Hematopoietic multipotent progenitor cell treated with erythropoietin and hydrocortisone succinate and interleukin-3 and kit ligand, for 4 days (in vitro differentiated cells): Measurements from ENCODE around the gene PLD3.

Experiments used
- DNase-seq: peaks from one replicate; pipeline ENCODE4 v3.0.0-alpha.2; 2015

PLD3 gene, protein sequence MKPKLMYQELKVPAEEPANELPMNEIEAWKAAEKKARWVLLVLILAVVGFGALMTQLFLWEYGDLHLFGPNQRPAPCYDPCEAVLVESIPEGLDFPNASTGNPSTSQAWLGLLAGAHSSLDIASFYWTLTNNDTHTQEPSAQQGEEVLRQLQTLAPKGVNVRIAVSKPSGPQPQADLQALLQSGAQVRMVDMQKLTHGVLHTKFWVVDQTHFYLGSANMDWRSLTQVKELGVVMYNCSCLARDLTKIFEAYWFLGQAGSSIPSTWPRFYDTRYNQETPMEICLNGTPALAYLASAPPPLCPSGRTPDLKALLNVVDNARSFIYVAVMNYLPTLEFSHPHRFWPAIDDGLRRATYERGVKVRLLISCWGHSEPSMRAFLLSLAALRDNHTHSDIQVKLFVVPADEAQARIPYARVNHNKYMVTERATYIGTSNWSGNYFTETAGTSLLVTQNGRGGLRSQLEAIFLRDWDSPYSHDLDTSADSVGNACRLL

GRCh38 chr19:40348125-40348913, at the start of gene PLD3, which contains the start of gene C19orf47:
Gene PLD3 (plus strand): TSS chr19:40348695. CDS start chr19:40366484, 17,789 bp downstream.
Gene C19orf47 (minus strand): TSS chr19:40348397. CDS start chr19:40341857, 6,540 bp downstream.
- peak; percentile 100 for DNase-seq

DNA sequence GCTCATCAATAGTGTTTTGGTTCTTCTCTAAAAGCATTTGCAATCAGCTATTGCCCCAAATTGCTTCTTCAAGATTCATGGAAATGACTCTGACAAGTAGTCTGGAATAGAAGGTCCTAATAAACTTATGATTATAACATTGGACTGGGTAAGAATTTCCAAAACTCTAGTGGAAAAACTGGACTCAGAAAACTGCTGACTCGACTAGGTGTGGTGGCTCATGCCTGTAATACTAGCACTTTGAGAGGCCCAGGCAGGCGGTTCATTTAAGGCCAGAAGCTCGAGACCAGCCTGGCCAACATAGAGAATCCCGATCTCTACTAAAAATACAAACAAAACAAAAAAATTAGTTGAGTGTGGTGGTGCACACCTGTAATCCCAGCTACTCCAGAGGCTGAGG, 47.8 kb upstream of the PLD3 start:
- no peak for DNase-seq

DNA sequence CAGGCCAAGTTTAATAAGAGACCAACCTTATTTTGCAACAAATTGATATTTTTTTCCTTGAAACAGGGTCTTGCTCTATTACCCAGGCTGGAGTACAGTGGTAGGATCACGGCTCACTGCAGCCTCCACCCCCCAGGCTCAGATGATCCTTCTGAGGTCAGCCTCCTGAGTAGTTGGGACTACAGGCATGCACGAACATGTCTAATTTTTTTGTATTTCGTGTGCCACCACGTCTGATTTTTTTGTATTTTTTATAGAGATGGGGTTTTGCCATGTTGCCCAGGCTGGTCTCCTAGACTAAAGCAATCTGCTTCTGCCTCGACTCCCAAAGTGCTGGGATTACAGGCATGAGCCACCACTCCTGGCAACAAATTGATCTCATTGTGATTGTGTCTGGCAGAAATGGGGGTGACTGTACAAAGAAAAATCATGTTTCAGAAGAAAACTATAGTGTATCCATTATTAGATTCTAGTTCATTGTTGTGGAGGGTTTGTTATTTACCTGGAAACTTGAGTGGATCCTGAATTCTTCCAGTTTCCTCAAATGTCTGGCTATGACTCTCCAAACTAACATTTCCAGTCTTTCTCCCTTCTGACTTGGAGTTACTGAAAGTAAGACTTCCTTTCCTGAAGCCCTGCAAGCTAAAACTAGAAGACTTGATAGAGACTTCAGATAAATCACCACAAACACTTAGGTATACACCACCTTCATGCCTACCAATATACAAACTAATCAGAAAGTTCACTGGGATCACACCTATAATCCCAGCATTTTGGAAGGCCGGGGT, 46.1 kb upstream of the PLD3 start:
- no peak for DNase-seq

GRCh38 chr19:40303765-40304164, 44.7 kb upstream of the PLD3 start:
- DNase-seq: no peak

GRCh38 chr19:40304306-40304705, 44.2 kb upstream of the PLD3 start:
- DNase-seq: no peak

GRCh38 chr19:40305403-40305802, 43.1 kb upstream of the PLD3 start:
- peak; percentile 95 for DNase-seq

DNA sequence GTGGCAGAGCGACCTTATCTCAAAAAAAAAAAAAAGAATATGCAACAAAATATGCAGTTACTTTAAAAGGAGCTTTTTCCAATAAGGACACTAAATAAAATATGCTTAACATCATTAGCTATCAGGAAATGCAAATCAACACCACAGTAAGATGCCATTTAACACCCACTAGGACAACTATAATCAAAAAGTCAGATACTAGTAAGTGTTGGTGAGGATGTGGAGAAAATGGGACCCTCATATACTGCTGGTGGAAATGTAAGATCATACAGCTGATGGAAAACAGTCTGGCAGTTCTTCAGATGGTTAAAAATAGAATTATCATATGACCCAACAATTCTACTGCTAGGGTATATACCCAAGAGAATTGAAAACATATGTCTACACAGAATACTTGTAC, 38.8 kb upstream of the PLD3 start:
- DNase-seq: no peak

DNA sequence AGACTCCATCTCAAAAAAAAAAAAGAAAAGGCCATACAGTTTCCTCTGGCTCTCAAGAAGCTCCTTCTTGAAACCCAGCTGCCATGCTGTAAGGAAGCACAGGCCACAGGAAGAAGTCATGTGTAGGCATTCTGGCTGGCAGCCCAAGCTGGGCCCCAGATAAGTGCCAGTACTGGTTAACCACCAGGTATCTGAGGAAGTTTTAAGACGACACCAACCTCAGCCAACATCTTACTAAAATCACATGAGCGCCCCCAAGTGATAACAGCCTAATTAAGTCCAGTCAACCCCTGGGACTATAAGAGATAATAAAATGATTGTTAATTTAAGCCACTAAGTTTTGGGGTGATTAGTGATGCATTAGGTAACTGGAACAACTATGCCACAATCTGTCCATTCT, 36.0 kb upstream of the PLD3 start:
- peak; percentile 76 for DNase-seq

GRCh38 chr19:40313229-40313983, 35.1 kb upstream of the PLD3 start:
- DNase-seq: no peak

GRCh38 chr19:40314656-40315055, 33.8 kb upstream of the PLD3 start:
- DNase-seq: peak; percentile 64

DNA sequence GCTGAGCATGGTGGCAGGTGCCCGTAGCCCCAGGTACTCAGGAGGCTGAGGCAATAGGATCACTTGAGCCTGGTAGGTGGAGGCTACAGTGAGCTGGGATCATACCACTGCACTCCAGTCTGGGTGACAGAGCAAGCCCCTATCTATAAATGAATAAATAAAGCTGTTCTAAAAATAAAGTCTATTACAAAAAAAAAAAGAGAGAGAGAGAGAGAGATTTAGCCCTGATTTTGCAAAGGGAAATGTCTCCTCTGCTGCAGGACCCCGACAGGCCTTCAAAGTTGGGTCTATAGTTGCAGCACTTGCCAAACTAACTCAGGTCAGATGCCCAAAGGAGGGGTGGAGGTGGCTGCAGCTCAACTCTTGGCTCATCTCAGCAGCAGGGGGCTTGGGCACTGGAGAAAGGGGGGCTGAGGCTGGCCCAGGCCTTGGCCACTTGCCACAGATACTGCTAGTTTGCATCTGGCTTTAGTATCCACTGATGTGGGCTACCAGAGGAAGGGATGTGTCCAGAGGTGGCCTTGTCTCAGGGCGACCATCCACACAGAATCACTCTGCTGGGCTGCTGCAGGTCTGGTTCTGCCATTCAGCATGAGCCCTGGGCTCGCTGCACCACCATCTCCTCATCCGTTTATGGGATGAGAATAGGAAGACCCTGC, 32.6 kb upstream of the PLD3 start:
- DNase-seq: no peak

DNA sequence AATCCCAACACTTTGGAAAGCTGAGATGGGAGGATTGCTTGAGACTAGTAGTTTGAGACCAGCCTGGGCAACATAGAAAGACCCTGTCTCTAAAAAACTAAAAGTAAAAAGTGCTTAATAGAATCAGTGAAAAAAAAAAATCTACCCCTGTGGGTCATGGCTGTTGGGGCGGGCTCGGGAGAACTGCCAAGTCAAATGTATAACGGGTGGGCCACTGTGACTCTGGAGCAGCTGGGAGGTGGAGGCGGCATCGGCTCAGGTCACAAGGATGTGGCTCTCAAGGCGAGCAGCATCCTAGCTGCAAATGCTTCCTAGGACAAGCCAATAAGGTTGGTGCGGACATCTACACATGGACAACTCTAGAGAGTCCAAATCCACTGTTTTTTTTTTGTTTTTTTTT, 31.2 kb upstream of the PLD3 start:
- DNase-seq: no peak

- DNase-seq: no peak
Observed at GRCh38 chr19:40320558-40320935, 27.9 kb upstream of the PLD3 start.

GRCh38 chr19:40321076-40321475, 27.4 kb upstream of the PLD3 start:
- DNase-seq: no peak

- no peak for DNase-seq
Observed at GRCh38 chr19:40321566-40322270, 26.8 kb upstream of the PLD3 start.

DNA sequence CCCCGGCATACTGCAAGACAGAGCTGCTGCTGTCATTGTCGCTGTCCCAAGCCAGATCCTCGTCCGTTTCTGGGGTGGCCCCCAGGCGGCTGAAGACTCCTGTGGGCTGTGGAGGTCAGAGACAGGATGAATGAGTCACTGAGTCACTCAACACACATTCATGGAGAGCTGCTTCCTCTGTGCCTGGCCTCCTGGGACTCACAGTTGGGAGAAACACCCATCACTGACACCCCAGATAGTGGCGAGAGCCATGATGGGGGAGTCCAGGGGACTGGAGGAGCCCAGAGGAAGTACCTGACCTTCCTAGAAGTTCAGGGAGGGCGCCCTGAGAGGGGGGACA, 26.3 kb upstream of the PLD3 start:
- no peak for DNase-seq

- no peak for DNase-seq
Observed at GRCh38 chr19:40322951-40323615, 25.4 kb upstream of the PLD3 start.

GRCh38 chr19:40323705-40324104, 24.8 kb upstream of the PLD3 start:
- DNase-seq: no peak

DNA sequence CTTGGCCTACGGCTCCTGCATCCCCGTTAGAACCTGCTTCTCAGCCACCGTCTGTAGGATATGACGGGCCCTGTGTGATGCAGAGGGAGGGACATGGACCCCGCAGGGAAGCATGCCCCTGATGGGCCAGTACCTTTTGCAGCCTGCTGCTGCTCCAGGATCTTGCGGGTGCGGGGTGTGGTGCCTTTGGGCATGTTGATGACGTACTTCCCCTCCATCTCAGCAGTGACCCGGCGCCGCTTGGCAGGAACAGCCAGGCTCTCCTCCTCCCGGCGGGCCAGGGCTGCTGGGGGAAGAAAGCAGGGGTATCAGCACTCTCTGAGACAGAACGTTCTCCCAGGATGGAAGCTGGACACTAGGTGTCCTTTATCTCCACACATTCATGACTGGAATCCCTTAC, 22.3 kb upstream of the PLD3 start:
- no peak for DNase-seq

DNA sequence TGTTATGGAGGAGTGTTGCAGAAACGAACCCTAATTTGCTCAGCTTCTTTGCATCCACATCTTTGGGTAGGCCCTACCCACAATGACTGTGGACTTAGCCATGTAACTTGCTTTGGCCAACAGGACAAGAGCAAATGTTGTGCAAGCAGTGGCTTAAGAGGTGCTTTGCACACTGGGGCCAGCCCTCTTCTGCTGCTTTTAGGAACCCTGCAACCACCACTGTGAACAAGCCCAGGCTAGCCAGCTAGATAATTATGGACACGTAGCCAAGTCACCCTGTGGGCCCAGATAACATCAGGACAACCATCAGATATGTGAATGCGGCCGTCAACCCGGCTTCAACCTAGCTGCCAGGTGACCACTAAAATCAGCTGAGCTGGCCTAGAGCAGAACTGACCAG, 17.4 kb upstream of the PLD3 start:
- DNase-seq: peak; percentile 62

- no peak for DNase-seq
Observed at GRCh38 chr19:40332669-40333068, 15.8 kb upstream of the PLD3 start.
